NCI-H1436 (cell line): ENCODE measurements around the gene TMEM141.

ENCODE experiments used
- DNase-seq: peaks from one replicate; lab custom pipeline; 2025; lab: John Stamatoyannopoulos, UW

The TMEM141 gene

GRCh38 chr9:136814725-136815421 lies 23.7 kb downstream of the TMEM141 start:
- no peak for DNase-seq

- DNase-seq, result no peak
Measured at GRCh38 chr9:136815422-136815782, 24.3 kb downstream of the TMEM141 start.

GRCh38 chr9:136820971-136821825 lies 30.1 kb downstream of the TMEM141 start:
- no peak for DNase-seq

GRCh38 chr9:136821826-136822544 lies 30.8 kb downstream of the TMEM141 start:
- no peak for DNase-seq

GRCh38 chr9:136823136-136824046 lies 32.2 kb downstream of the TMEM141 start:
- DNase-seq, result no peak

GRCh38 chr9:136824496-136825225 lies 33.5 kb downstream of the TMEM141 start:
- no peak for DNase-seq

- DNase-seq, result no peak
Measured at GRCh38 chr9:136825295-136826187, 34.4 kb downstream of the TMEM141 start.

GRCh38 chr9:136826188-136826541 lies 35.0 kb downstream of the TMEM141 start:
- no peak for DNase-seq

GRCh38 chr9:136826703-136827582 lies 35.8 kb downstream of the TMEM141 start:
- DNase-seq, result no peak

- DNase-seq, result no peak
Measured at GRCh38 chr9:136827794-136828473, 36.8 kb downstream of the TMEM141 start.

- no peak for DNase-seq
Measured at GRCh38 chr9:136828474-136829140, 37.5 kb downstream of the TMEM141 start.

- DNase-seq, result no peak
Measured at GRCh38 chr9:136829412-136829811, 38.3 kb downstream of the TMEM141 start.

GRCh38 chr9:136829981-136830885 lies 39.1 kb downstream of the TMEM141 start:
- no peak for DNase-seq

GRCh38 chr9:136831002-136831719 lies 40.0 kb downstream of the TMEM141 start:
- DNase-seq, result no peak

GRCh38 chr9:136831720-136832104 lies 40.6 kb downstream of the TMEM141 start:
- no peak for DNase-seq

- no peak for DNase-seq
Measured at GRCh38 chr9:136832581-136832980, 41.4 kb downstream of the TMEM141 start.
